ENCODE data around the gene KRTAP22-2. TPM values are rescaled to one million over a fixed set of nuclear protein-coding genes. Genes with fewer than 3 reads are reported as not detected.

Gene KRTAP22-2
- not detected in 2 replicates for total RNA-seq

DNA sequence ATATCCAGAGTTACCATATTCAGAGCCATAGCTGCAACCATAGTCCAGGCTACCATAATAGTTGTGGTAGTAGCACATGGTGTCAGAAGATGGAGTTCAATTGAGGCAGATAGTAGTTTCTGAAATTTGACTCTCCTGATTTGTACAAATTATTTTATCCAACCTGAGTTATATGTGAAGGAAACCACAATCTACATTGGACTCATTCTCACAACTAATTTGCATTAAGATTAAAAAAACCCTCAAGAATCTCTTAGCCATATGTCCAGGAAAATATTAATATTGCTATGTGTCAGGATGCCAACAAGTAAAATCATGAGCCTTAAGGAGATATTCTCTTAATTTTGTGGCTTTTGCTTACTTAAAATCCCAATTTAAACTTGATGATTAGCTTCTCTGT, at the start of gene KRTAP22-2:
TSS of gene KRTAP22-2 (minus strand) at position 101 of the 400 bp plus-strand sequence.

DNA sequence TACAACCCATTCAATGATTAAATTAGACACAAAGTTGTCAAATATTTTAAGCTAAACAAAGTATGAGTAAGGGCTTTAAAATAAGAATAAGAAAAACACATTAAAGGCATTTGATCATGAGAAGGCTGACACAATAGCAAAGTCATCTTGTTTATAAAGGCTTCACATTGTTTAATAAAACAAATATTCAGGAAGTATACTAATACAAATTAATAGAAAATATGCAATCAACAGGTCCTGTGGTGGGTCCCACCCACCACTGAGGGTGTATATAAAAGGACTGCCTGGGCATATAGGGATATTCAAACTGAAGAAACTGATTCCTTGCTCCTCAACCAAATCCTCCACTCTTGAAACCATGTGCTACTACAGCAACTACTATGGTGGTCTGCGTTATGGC, 44.7 kb upstream of the KRTAP22-2 start, which contains the start of gene KRTAP20-2:
TSS of gene KRTAP20-2 (plus strand) at position 301 of the 400 bp plus-strand sequence. CDS start at position 359, 58 bp downstream.

DNA sequence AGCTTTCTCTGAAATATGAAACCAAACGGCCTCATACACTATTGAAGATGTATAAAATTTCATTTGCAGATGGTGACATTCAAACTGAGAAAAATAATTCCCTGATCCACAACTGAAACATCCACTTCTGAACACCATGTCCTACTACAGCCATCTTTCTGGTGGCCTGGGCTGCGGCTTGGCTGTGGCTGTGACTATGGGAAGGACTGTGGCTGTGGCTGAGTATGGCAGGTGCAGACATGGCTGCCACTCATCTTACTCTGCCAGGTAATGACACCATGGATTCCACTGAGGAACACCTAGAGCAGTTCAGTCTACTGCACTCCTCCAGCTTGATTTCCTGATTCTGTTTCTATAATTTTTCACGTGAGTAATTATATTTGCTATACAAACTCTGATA, 30.3 kb upstream of the KRTAP22-2 start, which contains the start of gene KRTAP20-4:
TSS of gene KRTAP20-4 (plus strand) at position 106 of the 400 bp plus-strand sequence.

DNA sequence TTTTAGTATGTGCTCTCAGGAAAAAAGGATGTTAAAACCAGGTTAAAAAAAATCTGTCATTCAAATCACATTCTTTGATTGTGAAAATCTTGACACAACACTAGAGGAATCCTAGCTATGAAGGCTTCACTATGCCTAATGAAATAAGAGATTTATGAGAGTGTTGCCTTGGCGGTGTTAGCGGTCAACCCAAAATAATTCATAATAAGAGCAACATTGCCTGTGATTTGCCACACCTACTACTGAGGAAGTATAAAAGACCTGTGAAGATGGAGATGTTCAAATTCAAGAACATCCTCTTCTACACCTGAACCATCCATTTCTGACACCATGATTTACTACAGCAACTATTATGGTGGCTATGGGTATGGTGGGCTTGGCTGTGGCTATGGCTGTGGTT, 25.9 kb upstream of the KRTAP22-2 start, which contains the start of gene KRTAP20-1:
TSS of gene KRTAP20-1 (plus strand) at position 301 of the 400 bp plus-strand sequence. CDS start at position 331, 30 bp downstream.

DNA sequence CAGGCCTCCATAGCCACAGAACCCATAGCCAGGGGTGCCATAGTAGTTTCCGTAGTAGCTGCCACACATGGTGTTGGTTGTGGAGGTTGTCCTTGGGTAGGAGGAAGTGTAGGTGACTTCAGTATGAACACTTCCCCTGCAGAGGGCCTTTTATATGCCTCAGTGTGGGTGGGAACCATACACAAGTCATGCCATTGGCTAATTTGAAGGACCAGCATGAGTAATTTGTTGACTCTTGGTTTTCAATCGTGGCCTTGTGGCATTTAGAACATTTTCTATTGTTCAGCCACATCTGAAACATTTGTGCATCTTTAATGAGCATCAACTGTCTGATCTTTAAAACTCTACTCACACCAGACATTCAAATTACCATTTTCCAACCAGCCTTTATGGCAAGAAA, 23.6 kb upstream of the KRTAP22-2 start, which contains the start of gene KRTAP6-1:
TSS of gene KRTAP6-1 (minus strand) at position 95 of the 400 bp plus-strand sequence. CDS start at position 69, 26 bp downstream.

DNA sequence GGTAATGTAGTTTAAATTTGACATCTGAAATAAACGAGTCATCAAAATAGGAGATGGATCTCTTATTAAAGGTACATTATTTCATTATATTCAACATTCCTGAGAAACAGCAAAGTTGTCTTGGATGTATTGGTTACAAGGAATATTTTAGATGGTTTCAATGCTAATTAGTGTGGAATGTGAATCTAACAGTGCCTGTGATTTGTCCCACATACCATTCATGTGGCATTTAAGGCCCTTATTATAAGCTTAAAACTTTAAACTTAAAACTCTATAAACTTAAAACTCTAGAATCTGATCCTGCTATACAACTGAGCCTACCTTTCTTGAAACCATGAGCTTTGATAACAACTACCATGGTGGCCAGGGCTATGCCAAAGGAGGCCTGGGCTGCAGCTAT, 10.6 kb upstream of the KRTAP22-2 start, which contains the start of gene KRTAP22-1:
TSS of gene KRTAP22-1 (plus strand) at position 301 of the 400 bp plus-strand sequence.

DNA sequence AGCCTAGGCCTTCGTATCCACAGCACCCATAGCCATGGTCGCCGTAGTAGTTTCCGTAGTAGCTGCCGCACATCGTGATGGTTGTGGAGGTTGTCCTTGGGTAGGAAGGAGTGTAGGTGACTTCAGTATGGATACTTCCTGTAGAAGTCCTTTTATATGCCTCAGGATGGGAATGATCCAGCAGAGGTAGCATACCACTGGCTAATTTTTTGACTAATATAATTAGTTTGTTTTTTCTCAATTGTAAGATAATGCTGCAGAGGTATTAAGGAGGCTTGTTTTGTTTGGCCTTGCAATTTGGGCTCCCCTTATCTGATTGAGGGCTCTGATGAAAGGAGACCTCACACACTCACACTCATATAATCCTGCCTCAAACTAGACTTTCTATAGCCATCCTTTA, 8.6 kb upstream of the KRTAP22-2 start, which contains the start of gene KRTAP6-2:
TSS of gene KRTAP6-2 (minus strand) at position 101 of the 400 bp plus-strand sequence. CDS start at position 73, 28 bp downstream.

DNA sequence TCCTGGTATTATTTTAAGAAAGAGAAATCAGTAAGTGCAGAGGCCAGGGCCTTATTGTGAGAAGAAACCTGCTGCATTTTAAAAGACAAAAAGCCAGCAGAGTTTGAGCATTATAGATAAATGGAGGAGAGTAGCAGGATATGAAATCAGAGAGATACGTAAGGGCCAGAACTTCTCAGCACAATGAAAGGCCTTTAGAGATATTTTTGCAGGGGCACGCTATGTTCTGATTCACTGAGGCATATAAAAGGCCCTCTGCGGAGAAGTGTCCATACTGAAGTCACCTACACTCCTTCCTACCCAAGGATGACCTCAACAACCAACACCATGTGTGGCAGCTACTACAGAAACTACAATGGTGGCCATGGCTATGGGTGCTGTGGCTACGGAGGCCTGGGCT, 1.9 kb upstream of the KRTAP22-2 start, which contains the start of gene KRTAP6-3:
TSS of gene KRTAP6-3 (plus strand) at position 301 of the 400 bp plus-strand sequence. CDS start at position 307, 6 bp downstream.

DNA sequence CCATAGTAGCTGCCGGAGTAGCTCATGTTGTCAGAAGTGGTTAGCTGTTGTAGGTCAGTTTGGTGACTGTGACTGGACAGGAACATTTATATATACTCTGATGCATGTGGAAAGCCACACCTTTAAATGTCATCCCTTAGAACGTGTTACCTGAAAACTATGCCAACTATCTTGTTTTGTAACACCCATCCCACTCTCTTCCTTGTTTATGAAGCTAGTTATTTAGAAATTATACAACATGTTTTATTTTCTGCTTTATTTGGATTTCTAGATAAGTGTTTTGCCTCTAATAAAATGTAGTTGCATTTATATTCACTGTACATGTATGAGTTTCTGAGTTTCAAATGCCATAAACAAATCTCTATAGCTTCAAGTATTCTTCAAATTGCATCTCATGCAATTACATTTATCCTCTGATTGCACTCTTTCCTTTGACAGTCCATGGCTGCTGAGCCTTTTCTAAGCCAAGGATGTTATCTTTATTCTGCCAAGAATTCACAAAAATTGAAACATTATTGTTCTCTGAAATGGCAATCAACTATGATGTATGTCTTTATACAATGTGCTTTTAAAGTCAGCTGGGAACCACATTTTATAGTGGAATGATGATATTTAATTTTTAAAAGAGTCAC, 28.8 kb downstream of the KRTAP22-2 start, which contains the start of gene KRTAP19-7:
TSS of gene KRTAP19-7 (minus strand) at position 51 of the 632 bp plus-strand sequence. CDS start at position 26, 25 bp downstream.

DNA sequence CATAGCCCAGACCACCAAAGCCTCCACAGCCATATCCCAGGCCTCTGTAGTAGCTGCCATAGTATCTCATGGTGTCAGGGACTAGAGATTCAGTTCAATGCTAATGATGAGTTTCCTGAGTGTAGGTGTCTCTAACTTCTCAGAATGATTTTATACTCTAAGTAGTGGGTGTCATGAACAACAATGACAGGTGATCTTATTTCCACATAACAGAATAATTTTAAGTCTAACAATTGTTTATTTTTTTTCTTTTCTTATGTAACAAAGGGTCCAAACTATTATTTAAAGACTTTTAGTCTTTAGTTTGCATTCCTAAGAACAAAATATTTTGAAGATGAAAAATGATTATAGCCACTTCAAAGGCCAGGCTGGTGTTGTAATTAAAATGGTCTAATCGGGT, 48.4 kb downstream of the KRTAP22-2 start, which contains the start of gene KRTAP19-6:
TSS of gene KRTAP19-6 (minus strand) at position 101 of the 400 bp plus-strand sequence. CDS start at position 70, 31 bp downstream.

Small RNA genes lying within 50 kb of the gene (small RNA-seq; reads per million reads assigned to genes)
- gene KRTAP20-1 (not detected), gene KRTAP20-4 (not detected), gene KRTAP22-1 (not detected), gene KRTAP22-2 (not detected)

Other genes with a start within 250 kb of the KRTAP22-2 start
- not detected in 2 replicates for gene KRTAP23-1, start 241.8 kb downstream of the KRTAP22-2 start, total RNA-seq
- gene KRTAP13-2, start 218.1 kb downstream of the KRTAP22-2 start, total RNA-seq: not detected in 2 replicates
- not detected in 2 replicates for gene KRTAP13-1, start 194.4 kb downstream of the KRTAP22-2 start, total RNA-seq
- gene KRTAP13-3, start 164.5 kb downstream of the KRTAP22-2 start, total RNA-seq: not detected in 2 replicates
- not detected in 2 replicates for gene KRTAP13-4, start 160.2 kb downstream of the KRTAP22-2 start, total RNA-seq
- gene KRTAP15-1, start 150.1 kb downstream of the KRTAP22-2 start, total RNA-seq: not detected in 2 replicates
- gene KRTAP19-1, start 110.0 kb downstream of the KRTAP22-2 start, total RNA-seq: not detected in 2 replicates
- gene KRTAP19-2, start 103.0 kb downstream of the KRTAP22-2 start, total RNA-seq: not detected in 2 replicates
- not detected in 2 replicates for gene KRTAP19-3, start 98.4 kb downstream of the KRTAP22-2 start, total RNA-seq
- not detected in 2 replicates for gene KRTAP19-4, start 93.2 kb downstream of the KRTAP22-2 start, total RNA-seq
- gene KRTAP19-5, start 88.3 kb downstream of the KRTAP22-2 start, total RNA-seq: not detected in 2 replicates
- not detected in 2 replicates for gene KRTAP19-6, start 48.5 kb downstream of the KRTAP22-2 start, total RNA-seq
- not detected in 2 replicates for gene KRTAP19-7, start 29.1 kb downstream of the KRTAP22-2 start, total RNA-seq
- not detected in 2 replicates for gene KRTAP6-3, start 2.0 kb upstream of the KRTAP22-2 start, total RNA-seq
- not detected in 2 replicates for gene KRTAP6-2, start 8.5 kb upstream of the KRTAP22-2 start, total RNA-seq
- gene KRTAP22-1, start 10.7 kb upstream of the KRTAP22-2 start, total RNA-seq: not detected in 2 replicates
- gene KRTAP6-1, start 23.5 kb upstream of the KRTAP22-2 start, total RNA-seq: not detected in 2 replicates
- gene KRTAP20-1, start 26.0 kb upstream of the KRTAP22-2 start, total RNA-seq: not detected in 2 replicates
- not detected in 2 replicates for gene KRTAP20-4, start 30.2 kb upstream of the KRTAP22-2 start, total RNA-seq
- gene KRTAP20-2, start 44.8 kb upstream of the KRTAP22-2 start, total RNA-seq: not detected in 2 replicates
- not detected in 2 replicates for gene KRTAP20-3, start 52.5 kb upstream of the KRTAP22-2 start, total RNA-seq
- gene KRTAP21-3, start 128.4 kb upstream of the KRTAP22-2 start, total RNA-seq: not detected in 2 replicates
- gene KRTAP21-2, start 156.9 kb upstream of the KRTAP22-2 start, total RNA-seq: not detected in 2 replicates
- gene KRTAP21-1, start 165.0 kb upstream of the KRTAP22-2 start, total RNA-seq: not detected in 2 replicates
- gene KRTAP8-1, start 222.9 kb upstream of the KRTAP22-2 start, total RNA-seq: not detected in 2 replicates
- not detected in 2 replicates for gene KRTAP7-1, start 239.4 kb upstream of the KRTAP22-2 start, total RNA-seq